ENCODE measurements around the gene TMEM62. TPM values are rescaled to one million over a fixed set of nuclear protein-coding genes. Genes with fewer than 3 reads are reported as not detected.

Gene TMEM62
- polyA plus RNA-seq, 3 donors, result 10.5 to 11.3 (median 10.8) TPM

GRCh38 chr15:43184407-43185124 lies 51.2 kb downstream of the TMEM62 start:
- intact Hi-C loops (cut with micrococcal nuclease), result loop anchor here in 1 of 2 donors (5.0 kb wide), 1 partner anchor 77 kb away; the partner anchor contains the start of gene UBR1
- peak overlapping the region in 1 of 2 donors; percentile 96 for H3K4me3 Mint-ChIP-seq
- peak overlapping the region; percentile 79 to 89 for H3K27ac ChIP-seq (ENCODE audit: low read depth in 1 of 2, low read length in 2 of 2)
- peaks cover 33 to 66% of the 10 kb centered on the region in 2 donors for H3K36me3 ChIP-seq (replicated peaks in 1 of 2; ENCODE audit: control insufficient read depth in 1 of 2, insufficient read depth in 2 of 2, low read length in 2 of 2)
- DNase-seq, result no peak
- no peaks in the 10 kb centered on the region for H3K27me3 ChIP-seq (ENCODE audit: control insufficient read depth in 2 of 2, insufficient read depth in 2 of 2, low read length in 2 of 2)
- H3K27ac Mint-ChIP-seq, result peak overlapping the region; percentile 80 to 96 (median 92)
- H3K4me1 ChIP-seq (ENCODE audit: control insufficient read depth in 1 of 2, insufficient read depth in 2 of 2, low read length in 2 of 2), result peaks cover 8 to 19% of the 10 kb centered on the region in 2 donors
- WGBS (ENCODE audit: insufficient coverage), result 89% methylated on average over 7 of the region's 9 CpGs
- no peaks in the 10 kb centered on the region for H3K9me3 ChIP-seq (replicated peaks in 1 of 2; ENCODE audit: control insufficient read depth in 1 of 2, insufficient read depth in 1 of 2, low read length in 2 of 2)
- peak overlapping the region in 1 of 3 experiments; percentile 98 for H3K4me3 ChIP-seq (replicated peaks in 1 of 3; ENCODE audit: low read depth in 2 of 3, low read length in 3 of 3)
- TF ChIP-seq CTCF (IDR thresholded peaks at IDR 0.05), result no peak
- H4K20me1 ChIP-seq (ENCODE audit: insufficient read depth, low read length), result peaks cover 22% of the 10 kb centered on the region
- peak overlapping the region; percentile 86 for H3K9ac ChIP-seq (ENCODE audit: insufficient read depth, low read length, poor library complexity, severe bottlenecking)
- no peaks in the 10 kb centered on the region for H3K27me3 Mint-ChIP-seq (ENCODE audit: low read depth in 3 of 3)
- H3K4me1 Mint-ChIP-seq, result peaks cover 20% of the 10 kb centered on the region
- H3K79me2 ChIP-seq (ENCODE audit: insufficient read depth, low read length), result peaks cover 33% of the 10 kb centered on the region
- H3K9me3 Mint-ChIP-seq, result no peaks in the 10 kb centered on the region
- H3K36me3 Mint-ChIP-seq, result peaks cover 39 to 53% of the 10 kb centered on the region in 2 donors
- peak overlapping the region; percentile 87 for H2AFZ ChIP-seq (ENCODE audit: insufficient read depth, low read depth, low read length, poor library complexity, severe bottlenecking)
- peak overlapping the region; percentile 95 for H3K4me2 ChIP-seq (replicated peaks; ENCODE audit: extremely low read depth, low read length, poor library complexity, severe bottlenecking)

GRCh38 chr15:43185157-43186002 lies 52.0 kb downstream of the TMEM62 start, which contains the start of gene CCNDBP1:
TSS of gene CCNDBP1 (plus strand) at chr15:43185403. CDS start at chr15:43185499, 96 bp downstream.
- H3K9ac ChIP-seq (ENCODE audit: insufficient read depth, low read length, poor library complexity, severe bottlenecking), result peak within 1 kb of the TSS; percentile 86
- TF ChIP-seq CTCF (IDR thresholded peaks at IDR 0.05), result peak; percentile 62
- under 1% methylated on average over 41 of the region's 69 CpGs for WGBS (ENCODE audit: insufficient coverage)
- Mint-ChIP-seq H3K4me1 (peaks cover 20% of the 10 kb centered on the region), H3K9me3 (no peaks in the 10 kb centered on the region), H3K36me3 (peaks cover 39 to 53% of the 10 kb centered on the region in 2 donors), H3K27me3 (ENCODE audit: low read depth in 3 of 3) (no peaks in the 10 kb centered on the region), H3K4me3 (peak within 1 kb of the TSS; percentile 96 to 98), H3K27ac (peak within 1 kb of the TSS; percentile 92 to 96 (median 95))
- H3K27me3 ChIP-seq (ENCODE audit: control insufficient read depth in 2 of 2, insufficient read depth in 2 of 2, low read length in 2 of 2), result no peaks in the 10 kb centered on the region
- H3K79me2 ChIP-seq (ENCODE audit: insufficient read depth, low read length), result peaks cover 33% of the 10 kb centered on the region
- intact Hi-C loops (cut with micrococcal nuclease), result loop anchor here in 1 of 2 donors (5.0 kb wide), 1 partner anchor 78 kb away; the partner anchor contains the start of gene UBR1
- peak within 1 kb of the TSS; percentile 66 to 98 (median 97) for H3K4me3 ChIP-seq (replicated peaks in 1 of 3; ENCODE audit: low read depth in 2 of 3, low read length in 3 of 3)
- peaks cover 37 to 67% of the 10 kb centered on the region in 2 donors for H3K36me3 ChIP-seq (replicated peaks in 1 of 2; ENCODE audit: control insufficient read depth in 1 of 2, insufficient read depth in 2 of 2, low read length in 2 of 2)
- peak; percentile 78 to 84 (median 82) for DNase-seq
- H4K20me1 ChIP-seq (ENCODE audit: insufficient read depth, low read length), result peaks cover 27% of the 10 kb centered on the region
- peak within 1 kb of the TSS; percentile 95 for H3K4me2 ChIP-seq (replicated peaks; ENCODE audit: extremely low read depth, low read length, poor library complexity, severe bottlenecking)
- H2AFZ ChIP-seq (ENCODE audit: insufficient read depth, low read depth, low read length, poor library complexity, severe bottlenecking), result peak within 1 kb of the TSS; percentile 87
- H3K4me1 ChIP-seq (ENCODE audit: control insufficient read depth in 1 of 2, insufficient read depth in 2 of 2, low read length in 2 of 2), result peaks cover 8 to 19% of the 10 kb centered on the region in 2 donors
- H3K9me3 ChIP-seq (replicated peaks in 1 of 2; ENCODE audit: control insufficient read depth in 1 of 2, insufficient read depth in 1 of 2, low read length in 2 of 2), result no peaks in the 10 kb centered on the region
- peak within 1 kb of the TSS; percentile 79 to 89 for H3K27ac ChIP-seq (ENCODE audit: low read depth in 1 of 2, low read length in 2 of 2)
